Epidermal melanocyte (primary cell): ENCODE measurements around the gene GIT1.

Source experiments
- DNase-seq: peaks from one replicate; pipeline ENCODE4 v3.0.0; 2011; ENCODE audit warnings: low spot score; ENCODE audit not compliant: insufficient read length

Gene GIT1, protein sequence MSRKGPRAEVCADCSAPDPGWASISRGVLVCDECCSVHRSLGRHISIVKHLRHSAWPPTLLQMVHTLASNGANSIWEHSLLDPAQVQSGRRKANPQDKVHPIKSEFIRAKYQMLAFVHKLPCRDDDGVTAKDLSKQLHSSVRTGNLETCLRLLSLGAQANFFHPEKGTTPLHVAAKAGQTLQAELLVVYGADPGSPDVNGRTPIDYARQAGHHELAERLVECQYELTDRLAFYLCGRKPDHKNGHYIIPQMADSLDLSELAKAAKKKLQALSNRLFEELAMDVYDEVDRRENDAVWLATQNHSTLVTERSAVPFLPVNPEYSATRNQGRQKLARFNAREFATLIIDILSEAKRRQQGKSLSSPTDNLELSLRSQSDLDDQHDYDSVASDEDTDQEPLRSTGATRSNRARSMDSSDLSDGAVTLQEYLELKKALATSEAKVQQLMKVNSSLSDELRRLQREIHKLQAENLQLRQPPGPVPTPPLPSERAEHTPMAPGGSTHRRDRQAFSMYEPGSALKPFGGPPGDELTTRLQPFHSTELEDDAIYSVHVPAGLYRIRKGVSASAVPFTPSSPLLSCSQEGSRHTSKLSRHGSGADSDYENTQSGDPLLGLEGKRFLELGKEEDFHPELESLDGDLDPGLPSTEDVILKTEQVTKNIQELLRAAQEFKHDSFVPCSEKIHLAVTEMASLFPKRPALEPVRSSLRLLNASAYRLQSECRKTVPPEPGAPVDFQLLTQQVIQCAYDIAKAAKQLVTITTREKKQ

GRCh38 chr17:29589524-29590410 lies at the start of gene GIT1:
Gene GIT1, minus strand, starts transcription at chr17:29589648. Its CDS starts 270 bp downstream, at chr17:29589378.
- peak; percentile 96 for DNase-seq

GRCh38 chr17:29633886-29634285 lies 44.4 kb upstream of the GIT1 start:
- DNase-seq: no peak

GRCh38 chr17:29630630-29631193 lies 41.3 kb upstream of the GIT1 start:
- DNase-seq: no peak

DNA sequence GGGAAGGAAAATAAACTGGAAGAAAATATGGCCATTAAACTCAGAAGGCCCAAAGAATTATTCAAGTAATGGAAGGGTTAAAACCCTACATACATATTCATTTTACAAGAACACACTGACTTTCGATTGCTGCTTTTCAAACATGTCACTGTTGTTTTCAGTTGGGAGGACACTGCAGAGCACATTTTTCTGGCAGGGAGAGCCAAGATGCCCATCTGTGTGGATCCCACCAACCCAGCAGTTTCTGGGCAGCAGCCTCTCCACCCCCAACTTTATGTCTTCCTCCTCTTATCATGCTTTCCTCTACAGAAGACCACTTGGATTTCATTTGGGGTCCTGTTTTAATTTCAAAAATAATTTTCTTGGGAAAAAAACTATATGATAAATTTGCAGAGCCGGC lies 40.4 kb upstream of the GIT1 start:
- no peak for DNase-seq

- no peak for DNase-seq
Observed at GRCh38 chr17:29628644-29629043, 39.2 kb upstream of the GIT1 start.

GRCh38 chr17:29627951-29628350 lies 38.5 kb upstream of the GIT1 start:
- DNase-seq: no peak

DNA sequence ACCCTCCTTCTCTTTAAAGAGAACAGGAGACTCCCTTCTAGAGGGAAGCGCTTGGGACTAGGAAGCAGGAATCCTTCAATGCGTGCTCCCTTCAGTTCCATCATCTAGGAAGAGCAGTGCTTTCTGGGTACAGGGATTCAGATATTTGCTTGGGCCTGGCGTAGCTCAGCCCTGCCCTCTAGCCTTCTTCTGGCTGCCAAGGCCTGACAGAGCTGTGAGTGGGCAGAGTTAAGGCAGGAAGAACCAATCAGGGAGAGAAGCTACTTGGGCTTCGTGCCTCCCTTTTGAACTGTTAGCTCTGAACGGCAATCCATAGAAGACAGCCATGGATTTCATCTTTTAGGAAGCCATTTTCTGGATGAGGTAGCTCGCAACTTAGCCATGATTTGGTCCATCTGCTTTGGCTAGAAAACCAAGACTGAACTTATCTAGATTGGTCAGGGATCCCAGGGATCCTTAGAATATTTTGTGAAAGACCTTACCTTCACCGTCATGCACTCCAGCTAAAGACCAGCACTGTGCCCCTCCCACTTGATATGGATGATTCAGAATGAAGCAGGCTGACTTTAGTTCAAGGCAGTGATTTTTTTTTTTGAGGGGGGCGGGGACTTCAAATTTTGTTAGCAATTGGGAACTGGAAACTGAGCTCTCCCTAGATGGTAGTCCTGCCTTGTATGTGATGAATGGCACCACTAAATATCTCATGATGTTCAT lies 35.7 kb upstream of the GIT1 start:
- DNase-seq: no peak

GRCh38 chr17:29624586-29624985 lies 35.1 kb upstream of the GIT1 start:
- DNase-seq: no peak

DNA sequence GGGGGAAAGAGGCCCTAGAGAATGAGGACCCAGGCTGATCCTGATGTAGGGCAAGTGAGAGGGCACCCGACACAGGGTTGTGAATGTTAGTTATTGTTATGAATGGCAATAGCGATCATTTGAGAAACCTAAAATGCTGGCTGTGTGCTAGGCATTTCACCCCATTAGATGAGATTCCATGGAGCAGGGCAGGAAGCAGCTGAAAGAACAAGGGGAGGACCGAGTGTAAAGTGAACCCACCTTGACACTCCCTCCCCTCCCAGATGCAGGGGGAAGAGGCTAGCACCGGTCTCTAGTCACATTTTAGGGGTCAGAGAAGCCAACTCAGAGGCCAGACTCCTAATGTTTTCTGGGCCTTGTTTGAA lies 33.8 kb upstream of the GIT1 start:
- DNase-seq: no peak

DNA sequence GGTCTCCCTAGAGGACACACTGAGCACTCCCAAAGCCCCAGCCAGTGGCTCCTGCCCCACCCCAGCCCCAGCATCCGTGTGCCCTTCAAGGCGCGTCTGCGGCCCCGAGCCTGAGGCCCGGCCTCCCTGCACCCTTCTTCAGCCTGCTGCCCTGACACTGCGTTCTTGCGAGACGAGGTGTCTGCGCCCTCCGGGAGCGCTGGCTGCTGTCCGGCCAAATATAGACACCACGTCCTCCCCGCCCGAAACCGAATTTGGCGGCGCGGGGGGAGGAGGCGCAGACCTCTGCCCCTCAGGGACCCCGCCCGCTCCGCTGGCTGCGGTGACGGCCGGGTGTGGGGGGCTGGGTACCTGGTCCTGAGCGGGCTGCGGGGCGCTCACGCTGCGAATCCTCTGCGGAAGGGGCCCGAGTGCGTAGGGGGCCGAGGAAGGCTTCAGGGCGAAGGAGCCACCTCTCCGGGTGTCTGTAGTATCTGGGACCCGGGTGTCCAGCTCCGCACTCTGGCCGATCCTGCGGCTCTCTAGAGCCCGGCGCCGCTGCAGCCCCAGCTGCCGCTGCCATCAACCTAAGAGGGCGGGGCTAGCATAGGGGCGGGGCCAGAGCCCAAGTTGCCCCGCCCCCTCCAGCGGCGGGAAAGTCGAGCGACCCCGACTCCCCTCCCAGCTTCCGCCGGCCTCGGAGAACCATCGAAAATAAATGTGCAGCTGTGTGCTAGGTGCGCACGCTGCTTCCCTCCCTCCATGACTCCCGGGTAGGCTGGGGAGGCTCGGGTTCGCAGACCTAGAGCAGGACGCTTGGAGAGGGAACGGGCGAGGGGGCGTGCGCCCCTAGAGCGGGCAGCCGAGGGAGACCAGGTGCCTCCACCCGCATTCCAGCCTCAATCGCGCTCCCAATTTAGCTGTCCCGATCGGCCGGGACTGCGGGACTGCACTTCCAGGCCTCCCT lies 33.2 kb upstream of the GIT1 start, which contains the start of gene CORO6:
Gene CORO6 (minus strand): TSS at position 576 of the 946 bp plus-strand sequence. CDS start 1,491 bp downstream, outside the sequence.
- peak; percentile 45 for DNase-seq

- no peak for DNase-seq
Observed at GRCh38 chr17:29621751-29622194, 32.3 kb upstream of the GIT1 start.

GRCh38 chr17:29620779-29621500 lies 31.5 kb upstream of the GIT1 start:
- no peak for DNase-seq

DNA sequence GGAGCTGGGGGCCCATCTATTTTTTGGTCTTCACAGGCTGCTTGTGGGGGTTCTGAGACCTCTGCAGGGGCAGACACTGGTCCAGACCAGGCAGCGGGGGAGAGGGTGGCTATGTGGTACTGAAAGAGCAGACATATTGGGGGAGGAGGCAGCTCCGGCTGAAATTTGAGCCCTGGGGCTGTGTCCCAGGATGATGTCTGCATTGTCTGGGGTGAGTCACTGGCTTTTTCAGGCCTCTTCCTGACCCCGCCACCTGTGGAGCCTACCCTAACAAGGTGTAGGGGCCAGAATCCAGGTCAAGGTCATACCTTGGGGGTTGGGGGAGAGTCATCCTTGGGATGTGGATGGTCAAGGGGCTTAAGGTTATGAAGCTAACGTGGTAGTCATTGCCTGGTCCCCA lies 30.8 kb upstream of the GIT1 start:
- DNase-seq: no peak

DNA sequence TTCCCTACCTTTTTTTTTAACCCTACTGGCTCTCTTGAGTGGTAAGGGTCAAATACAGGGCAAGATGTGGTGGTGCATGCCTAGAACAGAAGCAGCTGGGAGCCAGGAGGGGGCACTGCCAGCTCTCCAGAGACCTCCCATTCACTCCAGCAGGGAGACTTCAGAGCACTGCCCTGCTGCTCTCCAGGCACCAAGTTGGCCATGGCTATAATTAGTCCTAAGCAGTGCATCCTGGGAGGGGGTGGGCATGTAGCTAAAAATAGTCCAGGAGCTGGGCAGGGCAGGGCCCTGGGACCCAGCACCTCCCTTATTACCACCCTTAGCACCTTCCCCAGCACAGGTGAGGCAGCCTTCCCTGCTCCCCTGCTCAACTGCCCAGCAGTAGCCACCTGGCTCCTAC lies 29.8 kb upstream of the GIT1 start:
- no peak for DNase-seq

GRCh38 chr17:29618272-29619065 lies 29.0 kb upstream of the GIT1 start:
- no peak for DNase-seq

DNA sequence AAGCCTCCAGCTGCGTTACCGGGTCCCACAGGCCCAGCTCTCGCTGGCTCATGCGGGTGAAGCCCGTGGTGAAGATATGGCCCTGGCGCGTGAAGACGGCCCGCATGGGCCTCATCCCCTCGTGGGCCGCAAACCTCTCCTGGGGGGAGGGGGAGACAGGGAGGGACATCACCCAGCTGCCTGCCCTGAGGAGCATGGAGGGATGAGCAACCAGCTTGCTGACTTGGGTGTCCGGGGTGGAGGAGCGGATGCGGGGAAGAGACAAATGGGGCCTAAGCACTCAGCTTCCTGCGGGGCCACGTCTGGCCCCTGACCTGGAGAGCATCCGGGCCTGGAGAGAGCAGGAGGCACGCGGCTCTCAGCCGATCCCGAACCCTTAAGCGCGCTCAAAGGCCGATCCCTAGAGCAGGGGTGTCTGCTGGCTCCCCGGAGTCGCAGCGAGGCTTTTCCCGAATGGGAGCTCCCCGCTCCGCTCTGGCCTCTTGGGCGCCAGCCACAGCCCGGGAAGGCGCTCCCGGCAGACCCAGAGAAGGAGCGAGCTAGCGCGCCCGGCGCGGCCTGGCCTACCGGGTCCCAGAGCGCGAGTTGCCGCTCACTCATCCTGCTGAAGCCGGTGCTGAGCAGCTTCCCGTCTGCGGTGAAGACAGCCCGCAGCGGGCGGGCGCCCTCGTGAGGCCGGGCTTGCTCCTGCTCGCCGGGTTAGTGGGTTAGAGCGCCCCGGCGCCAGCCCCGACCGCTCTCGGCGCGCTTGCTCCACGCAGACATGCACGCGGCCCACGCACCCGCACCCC lies 28.2 kb upstream of the GIT1 start:
- DNase-seq: peak; percentile 73

GRCh38 chr17:29617125-29617480 lies 27.7 kb upstream of the GIT1 start:
- peak; percentile 68 for DNase-seq
